TTC549 (cell line): ENCODE results near the gene IHH.

Experiments
- FAIRE-seq: peaks from 2 replicates; lab custom pipeline; 2012; peaks lifted over from hg19 to GRCh38; lab: Jason Lieb, UNC

The IHH gene

DNA sequence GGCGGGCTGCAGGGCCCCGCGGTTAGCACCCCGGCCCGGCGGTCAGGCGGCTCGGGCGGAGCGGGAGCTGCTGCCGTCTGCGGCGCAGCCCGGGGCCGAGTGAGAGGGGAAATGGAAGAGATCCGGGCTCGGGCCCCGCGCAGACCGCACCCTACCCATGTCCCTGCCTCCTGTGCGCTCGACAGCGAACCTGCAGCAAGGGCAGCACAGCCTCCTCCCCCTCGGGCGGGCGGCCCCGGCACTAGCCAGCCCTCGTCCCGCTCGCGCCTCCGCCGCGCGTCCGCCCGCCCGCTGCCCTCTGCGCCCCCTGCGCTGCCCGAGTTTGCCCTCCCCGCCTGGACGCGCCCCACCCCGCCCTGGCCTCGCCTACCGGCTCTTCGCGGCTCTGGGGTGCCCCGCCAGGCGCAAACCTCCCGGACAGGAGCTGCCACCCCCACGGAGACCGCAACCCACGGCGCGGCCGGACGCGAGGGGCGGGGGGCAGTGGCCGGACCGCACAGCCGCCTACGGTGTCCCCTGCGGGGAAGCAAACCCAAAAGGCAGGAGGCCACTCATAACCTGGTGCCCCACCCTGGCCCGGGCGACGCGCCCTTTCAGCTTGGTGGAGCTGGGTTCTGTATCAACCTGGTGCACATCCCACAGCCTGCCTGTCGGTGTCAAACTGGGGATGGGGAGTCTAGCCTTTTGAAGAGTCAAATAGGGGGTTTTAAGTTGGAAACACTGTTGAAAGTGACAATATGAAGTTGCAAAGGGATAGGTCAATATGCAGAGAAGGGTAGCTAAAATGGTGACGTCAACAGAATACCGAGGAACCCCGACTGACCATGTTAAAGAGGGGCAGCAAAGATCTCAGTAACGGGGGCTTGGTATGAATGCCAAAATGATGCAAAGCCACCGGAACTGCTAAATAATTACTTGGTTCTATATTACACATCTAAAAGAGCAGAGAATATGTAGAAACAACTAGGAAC lies at the start of gene IHH:
IHH (minus strand) TSS at position 101 of the 971 bp plus-strand sequence. CDS start 454 bp downstream, outside the sequence.
- no peak for FAIRE-seq

DNA sequence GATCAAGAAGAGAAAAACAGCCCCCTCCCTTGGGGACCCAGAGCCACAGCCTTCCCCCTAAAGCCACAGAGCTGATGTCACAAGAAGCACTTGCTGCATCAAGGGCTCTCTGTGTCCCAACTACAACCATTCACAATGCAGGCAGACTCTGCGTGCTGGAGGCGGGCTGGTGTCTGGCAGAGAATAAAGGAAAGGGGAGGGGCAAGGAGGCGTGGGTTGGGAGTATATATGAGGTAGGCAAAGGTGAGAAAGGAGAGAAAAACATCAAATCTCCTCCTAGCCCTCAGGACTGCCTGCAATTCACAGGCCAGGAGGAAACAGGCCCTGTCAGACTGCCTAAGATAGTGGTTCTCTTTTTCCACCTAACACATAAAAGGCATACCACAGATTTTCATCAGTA lies 48.8 kb upstream of the IHH start:
- no peak for FAIRE-seq

DNA sequence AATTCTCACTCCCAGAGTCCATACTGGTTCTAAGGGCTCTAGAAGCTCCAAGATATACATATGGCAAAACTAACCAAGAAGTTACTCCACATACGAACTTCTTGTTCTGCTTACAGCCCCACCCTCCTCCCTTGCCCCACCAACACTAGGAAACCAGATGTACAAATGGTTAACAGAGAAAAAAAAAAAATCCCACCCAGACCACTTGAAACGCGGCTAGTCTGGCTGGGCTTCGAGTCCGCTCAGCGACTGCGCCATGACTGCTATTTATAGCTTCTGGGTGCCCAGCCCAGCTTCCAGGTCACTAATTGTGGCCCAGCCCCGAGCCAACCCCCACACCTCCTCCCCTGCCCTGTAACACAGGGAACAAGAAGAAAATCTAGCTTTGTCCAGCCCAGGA lies 47.0 kb upstream of the IHH start:
- no peak for FAIRE-seq

DNA sequence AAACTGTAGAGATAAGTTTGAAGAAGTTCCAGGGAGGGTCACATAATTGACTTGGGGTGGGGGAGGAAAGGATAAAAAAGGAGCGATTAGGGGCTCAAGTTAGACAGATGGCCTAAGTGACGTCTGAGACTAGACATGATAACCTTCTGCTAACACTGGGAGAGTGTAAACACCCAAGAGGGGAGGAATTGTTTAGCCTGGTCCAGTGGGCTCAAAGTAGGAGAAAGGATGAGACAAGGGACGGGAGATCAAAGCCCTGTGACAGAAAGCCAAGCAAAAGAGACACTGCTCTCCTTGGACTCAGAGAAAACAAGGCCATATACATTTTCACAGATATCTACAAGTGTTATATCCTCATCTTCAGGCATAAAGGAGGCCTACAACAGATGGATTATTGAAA lies 45.5 kb upstream of the IHH start:
- no peak for FAIRE-seq

GRCh38 chr2:219104107-219105035 lies 43.6 kb upstream of the IHH start:
- peak; percentile 46 for FAIRE-seq

GRCh38 chr2:219099329-219099728 lies 38.6 kb upstream of the IHH start:
- FAIRE-seq = no peak

DNA sequence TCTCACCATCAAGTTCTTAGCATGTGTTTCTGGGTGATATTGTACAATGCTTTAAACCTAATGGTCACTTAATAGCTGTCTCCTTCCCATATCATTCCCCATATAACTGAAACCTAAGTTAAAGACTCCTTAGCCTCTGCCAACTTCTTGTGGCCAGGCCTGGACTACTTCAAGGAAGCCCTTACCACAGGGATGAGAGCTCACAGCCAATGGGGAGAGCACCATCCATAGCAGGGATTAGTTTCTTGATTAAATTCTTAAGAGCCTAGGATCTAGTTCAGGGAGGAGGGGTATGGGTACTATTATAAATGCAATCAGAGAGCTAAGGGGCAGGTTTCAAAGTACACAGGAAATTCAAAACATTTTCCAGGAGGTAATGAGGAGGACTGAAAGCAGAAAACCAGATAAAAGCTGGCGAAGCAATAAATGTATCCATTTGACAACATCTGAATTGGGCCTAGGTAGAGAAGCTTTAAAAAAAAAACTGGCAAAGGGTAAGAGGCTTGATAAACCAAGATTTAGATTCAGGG lies 34.8 kb upstream of the IHH start:
- FAIRE-seq = no peak

GRCh38 chr2:219094171-219094570 lies 33.5 kb upstream of the IHH start:
- no peak for FAIRE-seq

GRCh38 chr2:219090436-219091299 lies 29.9 kb upstream of the IHH start:
- FAIRE-seq = no peak

- no peak for FAIRE-seq
These were observed 28.6 kb upstream of the IHH start for GRCh38 chr2:219089330-219089729.

DNA sequence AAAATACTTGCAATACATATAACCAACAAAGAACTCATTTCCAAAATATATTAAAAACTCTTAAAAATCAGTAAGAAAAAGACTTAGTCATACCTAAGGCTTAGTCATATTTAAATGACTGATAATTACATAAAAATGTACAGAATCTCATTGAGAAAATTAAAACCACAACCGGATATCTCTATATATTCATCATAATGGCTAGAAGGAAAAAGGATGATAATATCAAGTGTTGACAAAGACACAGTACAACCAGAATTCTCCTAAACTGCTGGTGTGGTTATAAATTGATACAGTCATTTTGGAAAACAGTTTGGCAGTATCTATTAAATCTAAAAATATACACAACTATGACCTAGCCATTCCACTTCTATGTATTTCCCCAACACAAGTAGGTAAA lies 27.1 kb upstream of the IHH start:
- no peak for FAIRE-seq

- no peak for FAIRE-seq
These were observed 26.6 kb upstream of the IHH start for GRCh38 chr2:219087361-219087760.

DNA sequence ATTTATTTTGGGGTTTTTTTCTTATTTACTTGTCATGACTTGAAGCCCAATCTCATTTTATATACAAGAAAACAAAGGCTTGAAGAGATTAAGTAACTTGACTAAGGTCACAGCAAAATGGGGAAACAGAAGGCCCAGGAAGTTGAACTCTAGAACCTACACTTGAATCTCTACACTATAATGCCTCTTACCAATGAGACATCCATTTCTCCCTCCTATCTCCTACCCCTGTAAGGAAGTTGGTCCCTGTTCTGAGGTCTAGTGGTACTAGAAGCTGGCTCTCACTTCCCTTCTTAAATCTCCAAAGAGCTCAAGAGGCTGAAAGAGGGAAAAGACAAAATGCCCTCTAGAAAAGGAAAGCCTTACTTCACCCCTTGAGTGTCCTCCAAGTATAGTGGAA lies 25.5 kb upstream of the IHH start:
- no peak for FAIRE-seq

DNA sequence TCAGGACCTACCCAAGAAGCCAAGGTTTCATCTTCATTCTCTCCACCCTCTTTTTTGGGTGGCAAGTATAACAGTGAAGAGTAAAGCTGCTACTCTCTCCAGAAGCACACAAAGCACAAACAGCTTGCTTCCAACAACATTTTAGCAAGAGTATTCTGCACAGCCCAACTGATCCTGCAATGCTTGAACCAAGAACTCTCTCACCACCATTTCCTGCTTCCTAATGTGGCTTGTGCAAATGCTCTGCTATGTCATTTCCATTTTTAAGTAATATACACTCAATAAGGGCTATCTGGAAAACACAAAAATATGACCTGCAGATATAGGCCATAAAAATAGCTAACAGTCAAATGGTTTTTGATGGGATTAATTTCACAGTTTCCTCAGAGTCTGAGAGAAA lies 24.1 kb upstream of the IHH start:
- no peak for FAIRE-seq

DNA sequence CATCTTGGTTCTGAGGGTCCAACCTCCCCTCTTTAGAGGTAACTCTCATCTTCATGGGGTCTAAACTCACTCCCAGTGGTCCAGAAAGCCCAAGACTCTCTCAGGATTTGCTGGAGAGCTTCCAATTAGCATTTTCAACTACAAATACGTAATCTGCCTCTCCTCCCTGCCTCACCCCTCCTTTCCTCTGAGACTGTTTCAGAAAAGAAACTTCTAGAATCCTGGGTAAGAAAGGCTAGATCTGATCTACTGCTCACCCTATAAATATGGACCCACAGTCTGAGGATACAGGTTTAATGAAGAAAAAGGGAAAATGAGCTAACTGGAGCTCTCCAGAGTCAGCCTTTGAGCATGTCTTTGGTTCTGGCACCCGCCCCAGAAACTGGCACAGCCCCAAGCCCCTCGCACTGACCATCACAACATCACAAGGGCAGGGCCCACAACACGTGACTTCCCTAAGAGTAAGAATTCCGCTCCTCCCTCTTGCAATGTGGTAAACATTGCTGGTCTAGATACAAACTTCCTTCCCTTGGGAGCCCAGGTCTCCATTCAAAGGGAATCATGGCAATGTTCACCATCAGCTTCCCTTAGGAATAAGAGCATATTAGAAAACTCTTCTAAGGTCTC lies 21.7 kb upstream of the IHH start:
- no peak for FAIRE-seq

DNA sequence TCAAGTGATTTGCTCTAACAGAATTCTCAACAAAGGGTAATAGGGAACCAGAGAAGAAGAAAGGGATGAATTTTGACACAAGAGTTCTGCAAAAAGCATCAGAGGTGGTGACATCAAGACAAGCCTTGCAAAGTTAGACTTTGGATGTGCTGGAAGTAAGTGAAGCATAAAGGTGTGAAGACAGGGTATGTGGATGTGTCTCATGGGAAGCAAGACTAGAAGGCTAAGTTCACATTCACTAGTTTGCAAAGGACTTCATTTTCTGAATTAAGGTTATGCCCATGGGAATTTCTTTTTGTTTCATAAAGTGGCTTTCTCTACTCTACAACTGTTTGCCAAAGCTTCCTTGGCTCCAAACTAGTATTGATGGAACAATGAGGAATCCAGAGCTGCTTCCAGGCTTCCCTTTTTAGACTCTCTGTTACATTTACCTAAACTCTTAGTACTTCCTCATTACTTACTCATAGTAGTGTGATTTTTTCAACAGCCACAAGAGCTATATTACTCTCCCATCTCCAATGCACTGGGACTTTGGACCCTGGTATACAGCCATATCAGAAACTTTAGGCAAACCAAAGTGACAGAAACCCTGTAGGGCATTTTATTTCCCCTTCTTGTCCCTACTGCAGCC lies 21.1 kb upstream of the IHH start:
- no peak for FAIRE-seq

DNA sequence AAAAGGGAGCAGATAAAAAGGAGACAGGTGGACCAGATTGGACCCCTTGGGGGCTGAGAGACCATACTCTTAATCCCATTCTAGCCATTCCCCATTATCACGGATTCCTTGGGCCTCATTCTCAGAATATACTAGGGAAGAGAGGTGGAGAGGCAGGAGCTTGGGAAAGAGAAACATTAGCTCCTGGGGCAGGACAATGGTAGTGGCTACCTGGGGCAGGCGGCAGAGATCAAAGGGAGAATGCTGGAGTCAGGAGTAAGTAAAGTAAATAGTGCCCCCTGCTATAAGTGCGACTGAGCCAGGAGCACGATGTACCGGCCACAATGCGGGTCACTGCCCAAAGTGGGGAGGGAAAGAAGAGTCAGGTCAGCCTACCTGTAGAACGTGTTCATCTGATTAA lies 20.4 kb upstream of the IHH start:
- FAIRE-seq = no peak

- FAIRE-seq = no peak
These were observed 18.7 kb upstream of the IHH start for GRCh38 chr2:219079417-219079816.

DNA sequence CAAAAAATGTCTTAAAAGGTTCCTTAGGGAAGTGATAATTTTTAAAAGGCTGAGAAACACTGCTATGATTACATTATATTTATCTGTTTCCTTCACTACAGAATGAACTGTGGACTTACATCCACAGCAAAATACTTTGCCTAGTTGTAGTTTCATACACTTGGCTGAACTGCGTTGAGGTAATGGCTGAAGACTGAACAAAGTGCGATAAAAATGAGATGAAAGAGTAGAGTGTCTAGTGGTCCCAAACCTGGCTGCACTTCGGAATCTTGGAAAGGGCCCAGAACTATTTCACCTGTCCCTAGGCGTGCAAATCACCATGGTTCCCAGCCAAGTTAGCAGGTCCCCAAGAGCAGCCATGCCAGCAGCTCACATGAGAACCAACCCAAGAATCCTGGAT lies 18.2 kb upstream of the IHH start:
- no peak for FAIRE-seq

- no peak for FAIRE-seq
These were observed 17.4 kb upstream of the IHH start for GRCh38 chr2:219078126-219078525.

DNA sequence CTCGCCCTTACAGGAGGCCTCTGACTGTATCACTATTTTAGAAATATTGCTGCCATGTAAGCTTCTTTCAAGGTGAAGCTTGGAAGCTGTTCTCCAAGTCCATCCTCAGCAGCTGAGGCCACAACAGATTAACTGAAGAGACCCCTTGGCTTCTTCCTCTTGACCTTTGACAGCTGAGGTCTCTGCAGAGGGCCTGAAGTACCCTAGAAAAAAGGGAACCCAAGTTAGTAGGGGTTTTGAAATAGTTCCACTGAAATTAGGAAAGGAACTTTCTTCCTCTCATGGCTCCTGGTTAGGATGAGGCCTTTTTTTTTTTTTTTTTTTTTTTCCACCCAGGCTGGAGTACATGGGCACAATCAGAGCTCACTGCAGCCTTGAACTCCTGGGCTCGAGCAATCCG lies 15.5 kb upstream of the IHH start:
- FAIRE-seq = no peak
